ENCODE data around the gene AQP2.
"Not testable (repeated sequence)": the region's sequence is repeated elsewhere in the genome, so short reads cannot be mapped to it uniquely, and the experiment has no call there.

AQP2 gene

GRCh38 chr12:49972641-49973360, 22.3 kb downstream of the AQP2 start, which contains the start of gene AQP6:
AQP6 (plus strand) TSS chr12:49972947; CDS start chr12:49973174, 227 bp downstream.
- no peak for DNase-seq

GRCh38 chr12:49973361-49973830, 22.9 kb downstream of the AQP2 start:
- no peak for DNase-seq

GRCh38 chr12:49974231-49974675, 23.7 kb downstream of the AQP2 start:
- DNase-seq = no peak

- DNase-seq = no peak
Measured at GRCh38 chr12:49974677-49975317, 24.3 kb downstream of the AQP2 start.

- no peak for DNase-seq
Measured at GRCh38 chr12:49975318-49975761, 24.8 kb downstream of the AQP2 start.

- DNase-seq = no peak
Measured at GRCh38 chr12:49976557-49976956, 26.0 kb downstream of the AQP2 start.

- DNase-seq = no peak
Measured at GRCh38 chr12:49978125-49978524, 27.6 kb downstream of the AQP2 start.

GRCh38 chr12:49979016-49979586, 28.6 kb downstream of the AQP2 start:
- no peak for DNase-seq

- no peak for DNase-seq
Measured at GRCh38 chr12:49979791-49980190, 29.3 kb downstream of the AQP2 start.

- no peak for DNase-seq
Measured at GRCh38 chr12:49980501-49981349, 30.2 kb downstream of the AQP2 start.

GRCh38 chr12:49982246-49983087, 31.9 kb downstream of the AQP2 start:
- DNase-seq = no peak

- peak; percentile 36 for DNase-seq
Measured at GRCh38 chr12:49983892-49984291, 33.4 kb downstream of the AQP2 start.

GRCh38 chr12:49984476-49985359, 34.2 kb downstream of the AQP2 start:
- no peak for DNase-seq

GRCh38 chr12:49985981-49986380, 35.4 kb downstream of the AQP2 start:
- DNase-seq = no peak

- not testable (repeated sequence) for DNase-seq
Measured at GRCh38 chr12:49986476-49986875, 35.9 kb downstream of the AQP2 start.

GRCh38 chr12:49987625-49988303, 37.2 kb downstream of the AQP2 start:
- DNase-seq = no peak

- not testable (repeated sequence) for DNase-seq
Measured at GRCh38 chr12:49989400-49989799, 38.9 kb downstream of the AQP2 start.

GRCh38 chr12:49990273-49990672, 39.7 kb downstream of the AQP2 start:
- DNase-seq = no peak

GRCh38 chr12:49998453-49998852, 47.9 kb downstream of the AQP2 start:
- no peak for DNase-seq

- DNase-seq = no peak
Measured at GRCh38 chr12:50003595-50003994, 53.1 kb downstream of the AQP2 start.

Data from NCI-H2029 (cell line).